PC-9 (cell line): ENCODE results near the gene PEX5. TPM values are rescaled to one million over a fixed set of nuclear protein-coding genes. Genes with fewer than 3 reads are reported as not detected.
"Not testable (repeated sequence)": the region's sequence is repeated elsewhere in the genome, so short reads cannot be mapped to it uniquely, and the experiment has no call there.

Experiments
- BruUV-seq: library from RNA; stranded (reverse); fragments of 400-500 nt; replicated peaks from 2 replicates; lab custom pipeline; 2021; lab: Mats Ljungman, UMichigan
- CTCF ChIA-PET: fragments of 300-600 bp; sonication (Branson Sonifier 250); formaldehyde crosslinking; loops from one replicate; lab custom pipeline; 2022; ENCODE audit warnings: antibody characterized with exemption; lab: Charles Lee
- POLR2A ChIA-PET: fragments of 300-600 bp; sonication (Branson Sonifier 250); formaldehyde crosslinking; loops from one replicate; lab custom pipeline; 2022; ENCODE audit warnings: antibody characterized with exemption; ENCODE audit not compliant: unreplicated experiment; lab: Charles Lee
- DNase-seq, 2 experiments: peaks; one replicate each; pipeline versions ENCODE4 v3.0.0 to v3.0.0-alpha.2; 2015 to 2022; ENCODE audit warnings: mixed read lengths in 1 of 2
- H2AFZ ChIP-seq: fragments of 200-600 bp; sonication (generic); 2 replicates; pipeline ENCODE4 v1.8.1; 2017; ENCODE audit warnings: antibody characterized with exemption
- H3F3A ChIP-seq: fragments of 200-600 bp; sonication (generic); 2 replicates; pipeline ENCODE4 v1.8.1; 2017; ENCODE audit warnings: antibody characterized with exemption, mild to moderate bottlenecking, low read depth; ENCODE audit not compliant: insufficient read depth
- H3K27ac ChIP-seq: fragments of 200-600 bp; sonication (generic); 2 replicates; pipeline ENCODE4 v1.6.1; 2016; ENCODE audit warnings: mixed run types
- H3K27me3 ChIP-seq: fragments of 200-600 bp; sonication (generic); 2 replicates; pipeline ENCODE4 v1.6.1; 2016; ENCODE audit warnings: low read depth, mixed run types; ENCODE audit not compliant: insufficient read depth
- H3K36me3 ChIP-seq: fragments of 200-600 bp; sonication (generic); 2 replicates; pipeline ENCODE4 v1.6.1; 2016; ENCODE audit warnings: low read depth, mixed run types
- H3K4me1 ChIP-seq: fragments of 200-600 bp; sonication (generic); replicated peaks from 2 replicates; pipeline ENCODE4 v1.6.1; 2016; ENCODE audit warnings: mixed run types; ENCODE audit not compliant: insufficient read depth
- H3K4me2 ChIP-seq: fragments of 200-600 bp; sonication (generic); 2 replicates; pipeline ENCODE4 v1.6.1; 2017; ENCODE audit warnings: mixed run types
- H3K4me3 ChIP-seq: fragments of 200-600 bp; sonication (generic); 2 replicates; pipeline ENCODE4 v1.6.1; 2016; ENCODE audit warnings: mixed run types
- H3K79me2 ChIP-seq: fragments of 200-600 bp; sonication (generic); 2 replicates; pipeline ENCODE4 v1.6.1; 2017; ENCODE audit warnings: low read depth, mixed run types
- H3K9me2 ChIP-seq: fragments of 200-600 bp; sonication (generic); 2 replicates; pipeline ENCODE4 v1.8.1; 2017; ENCODE audit warnings: mild to moderate bottlenecking; ENCODE audit not compliant: insufficient read depth
- H3K9me3 ChIP-seq: fragments of 200-600 bp; sonication (generic); 2 replicates; pipeline ENCODE4 v1.8.1; 2016; ENCODE audit warnings: low read depth; ENCODE audit not compliant: insufficient read depth
- H4K20me1 ChIP-seq: fragments of 200-600 bp; sonication (generic); 2 replicates; pipeline ENCODE4 v1.8.1; 2017; ENCODE audit not compliant: insufficient read depth
- EZH2 ChIP-seq: fragments of 200-600 bp; sonication (generic); IDR thresholded peaks from 2 replicates; pipeline ENCODE4 v1.8.0; 2017; ENCODE audit warnings: antibody characterized with exemption, low read depth
- intact Hi-C: fragments of 100-400 bp; cut with micrococcal nuclease; formaldehyde crosslinking; loops from one replicate; pipeline ENCODE4 v1.10.0; 2022; ENCODE audit not compliant: unreplicated experiment
- total RNA-seq: library from RNA; stranded (reverse); gene quantifications from 2 replicates; pipeline ENCODE4 v1.2.3, GENCODE V29; 2021
- TF ChIP-seq, protein P1 (sequence below): fragments of 200-600 bp; sonication (generic); conservative IDR thresholded peaks from 2 replicates; pipeline ENCODE4 v1.6.1; 2017; ENCODE audit warnings: mixed run types, antibody characterized with exemption, mild to moderate bottlenecking, moderate library complexity

PEX5 gene
- total RNA-seq, 1 experiment from 2014 or later: 62.1 TPM

DNA sequence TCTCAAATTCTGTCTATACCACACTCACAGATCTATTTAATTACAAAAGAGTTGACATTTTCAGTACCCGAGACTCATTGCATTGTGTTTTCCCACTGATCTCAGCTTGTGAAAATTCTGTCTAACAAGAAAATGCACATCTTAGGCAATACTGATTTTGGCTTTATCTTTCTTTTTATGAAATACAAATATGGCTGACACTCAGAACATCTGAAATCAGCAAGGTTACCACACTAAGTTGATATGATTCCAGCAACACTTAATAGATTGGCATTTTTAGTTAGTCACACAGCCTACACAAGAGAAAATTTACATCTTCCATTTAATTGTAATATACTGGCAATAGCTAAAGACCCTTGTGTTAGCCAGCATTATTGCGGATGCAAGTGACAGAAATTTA, 40.3 kb downstream of the PEX5 start:
- 0 out of 2 replicates have a peak, but pooled peaks cover 8% of the 10 kb centered on the region for H3K27me3 ChIP-seq
- intact Hi-C loops: no loop called here
- H3K27ac ChIP-seq: no peak overlapping the region
- no peak overlapping the region for H3K4me3 ChIP-seq
- TF ChIP-seq, protein P1, sequence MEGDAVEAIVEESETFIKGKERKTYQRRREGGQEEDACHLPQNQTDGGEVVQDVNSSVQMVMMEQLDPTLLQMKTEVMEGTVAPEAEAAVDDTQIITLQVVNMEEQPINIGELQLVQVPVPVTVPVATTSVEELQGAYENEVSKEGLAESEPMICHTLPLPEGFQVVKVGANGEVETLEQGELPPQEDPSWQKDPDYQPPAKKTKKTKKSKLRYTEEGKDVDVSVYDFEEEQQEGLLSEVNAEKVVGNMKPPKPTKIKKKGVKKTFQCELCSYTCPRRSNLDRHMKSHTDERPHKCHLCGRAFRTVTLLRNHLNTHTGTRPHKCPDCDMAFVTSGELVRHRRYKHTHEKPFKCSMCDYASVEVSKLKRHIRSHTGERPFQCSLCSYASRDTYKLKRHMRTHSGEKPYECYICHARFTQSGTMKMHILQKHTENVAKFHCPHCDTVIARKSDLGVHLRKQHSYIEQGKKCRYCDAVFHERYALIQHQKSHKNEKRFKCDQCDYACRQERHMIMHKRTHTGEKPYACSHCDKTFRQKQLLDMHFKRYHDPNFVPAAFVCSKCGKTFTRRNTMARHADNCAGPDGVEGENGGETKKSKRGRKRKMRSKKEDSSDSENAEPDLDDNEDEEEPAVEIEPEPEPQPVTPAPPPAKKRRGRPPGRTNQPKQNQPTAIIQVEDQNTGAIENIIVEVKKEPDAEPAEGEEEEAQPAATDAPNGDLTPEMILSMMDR: no peak
- no peak overlapping the region for H2AFZ ChIP-seq
- POLR2A ChIA-PET: no interaction called here
- BruUV-seq: no TSS peak
- CTCF ChIA-PET: no interaction called here
- no peaks in the 10 kb centered on the region for H3K36me3 ChIP-seq
- H3K9me3 ChIP-seq: no peaks in the 10 kb centered on the region
- DNase-seq: no peak
- no peaks in the 10 kb centered on the region for H4K20me1 ChIP-seq
- no peaks in the 10 kb centered on the region for H3K9me2 ChIP-seq
- H3K4me1 ChIP-seq: no peaks in the 10 kb centered on the region
- no peak overlapping the region for H3K4me2 ChIP-seq
- H3K79me2 ChIP-seq: no peaks in the 10 kb centered on the region
- H3F3A ChIP-seq: no peaks in the 10 kb centered on the region

DNA sequence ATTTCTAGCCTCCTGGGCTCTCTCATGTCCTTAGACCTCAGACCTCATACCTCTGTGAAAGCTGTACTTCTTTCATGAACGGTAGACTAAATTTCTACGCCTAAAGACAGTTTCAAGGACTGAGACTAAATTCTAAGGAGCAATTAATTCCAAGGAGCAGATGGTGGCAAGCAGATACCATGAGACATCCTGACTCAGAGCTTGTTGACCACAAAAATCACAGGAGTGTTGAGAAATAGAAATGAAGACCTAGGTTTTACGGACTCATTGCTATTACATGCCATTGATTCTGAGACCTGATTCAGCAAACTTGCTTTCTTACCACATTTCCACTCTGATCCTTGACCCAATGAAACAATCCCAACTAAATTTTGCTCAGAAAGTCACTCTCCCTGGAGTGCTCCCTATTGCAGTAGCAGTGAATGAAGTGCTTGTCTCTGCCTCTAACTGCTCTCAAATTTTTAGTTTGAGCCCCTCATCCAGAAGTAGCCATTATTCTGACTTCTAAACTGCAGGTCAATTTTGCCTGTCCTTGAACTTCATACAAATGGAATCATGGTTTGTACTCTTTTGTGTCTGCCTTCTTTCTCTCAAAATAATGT, 52.0 kb downstream of the PEX5 start:
- peak in 1 of 2 experiments; percentile 45 for DNase-seq
- H3F3A ChIP-seq: no peaks in the 10 kb centered on the region
- no peaks in the 10 kb centered on the region for H3K36me3 ChIP-seq
- H3K4me2 ChIP-seq: no peak overlapping the region
- ChIA-PET POLR2A (no interaction called here), CTCF (no interaction called here)
- H3K4me3 ChIP-seq: no peak overlapping the region
- no peak overlapping the region for H2AFZ ChIP-seq
- H3K9me2 ChIP-seq: no peaks in the 10 kb centered on the region
- no peak overlapping the region for H3K27ac ChIP-seq
- no peaks in the 10 kb centered on the region for H3K4me1 ChIP-seq
- H3K79me2 ChIP-seq: no peaks in the 10 kb centered on the region
- intact Hi-C loops: no loop called here
- H4K20me1 ChIP-seq: no peaks in the 10 kb centered on the region
- no peaks in the 10 kb centered on the region for H3K27me3 ChIP-seq
- BruUV-seq: no TSS peak
- no peaks in the 10 kb centered on the region for H3K9me3 ChIP-seq
- TF ChIP-seq, protein P1: no peak
- no peak for TF ChIP-seq EZH2

DNA sequence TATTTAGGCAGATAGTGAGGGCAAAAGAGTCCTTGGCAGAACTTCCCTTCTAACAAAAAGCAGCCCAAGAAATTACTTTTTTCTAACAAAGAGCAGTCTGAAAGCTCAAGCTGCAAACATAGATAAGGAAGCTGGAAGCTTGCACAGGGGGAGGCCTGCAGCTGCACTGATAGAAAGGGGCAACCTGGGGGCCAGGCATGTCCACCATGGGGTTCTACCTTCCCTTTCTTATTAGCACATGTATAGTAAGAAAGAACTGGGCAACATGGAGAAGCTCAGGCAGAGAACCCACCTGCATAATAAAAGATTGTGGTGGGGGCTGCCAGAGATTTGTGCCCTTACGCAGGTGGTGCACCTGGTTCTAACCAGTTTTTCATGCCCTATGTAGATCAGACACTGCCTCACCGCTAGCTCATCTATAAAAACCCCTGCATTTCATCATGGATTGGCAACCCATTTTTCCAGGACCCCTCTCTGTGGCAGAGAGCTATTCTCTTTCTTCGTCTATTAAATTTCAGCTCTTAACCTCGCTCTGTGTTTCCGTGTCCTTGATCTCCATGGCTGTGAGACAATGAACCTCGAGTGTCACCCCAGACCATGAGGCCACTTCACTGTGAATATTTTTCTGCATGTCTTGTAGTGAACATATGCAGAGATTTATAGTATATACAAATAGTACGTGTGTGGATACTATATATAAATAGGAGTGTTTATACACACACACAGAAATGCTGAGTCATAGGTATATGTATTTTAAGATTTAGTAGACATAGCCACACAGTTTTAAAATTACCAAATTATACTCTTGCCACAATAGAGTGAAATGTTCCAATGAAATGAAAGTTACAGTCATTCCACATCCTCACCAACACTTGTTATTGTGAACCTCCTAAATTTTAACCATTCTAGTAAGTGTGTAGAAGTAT, 53.0 kb downstream of the PEX5 start:
- no TSS peak for BruUV-seq
- H3K79me2 ChIP-seq: no peaks in the 10 kb centered on the region
- ChIA-PET CTCF (interaction anchor here (0.6 kb wide), 1 partner anchor 259 kb away, joined by 3 read pairs; no protein-coding TSS in a partner anchor), POLR2A (no interaction called here)
- DNase-seq: no peak
- H4K20me1 ChIP-seq: no peaks in the 10 kb centered on the region
- H3K9me3 ChIP-seq: no peaks in the 10 kb centered on the region
- no peak overlapping the region for H3K4me3 ChIP-seq
- no peak overlapping the region for H3K27ac ChIP-seq
- no peaks in the 10 kb centered on the region for H3F3A ChIP-seq
- H2AFZ ChIP-seq: no peak overlapping the region
- TF ChIP-seq, protein P1: no peak
- TF ChIP-seq EZH2: no peak
- no peaks in the 10 kb centered on the region for H3K36me3 ChIP-seq
- no peak overlapping the region for H3K4me2 ChIP-seq
- no peaks in the 10 kb centered on the region for H3K4me1 ChIP-seq
- intact Hi-C loops: no loop called here
- no peaks in the 10 kb centered on the region for H3K27me3 ChIP-seq
- no peaks in the 10 kb centered on the region for H3K9me2 ChIP-seq

DNA sequence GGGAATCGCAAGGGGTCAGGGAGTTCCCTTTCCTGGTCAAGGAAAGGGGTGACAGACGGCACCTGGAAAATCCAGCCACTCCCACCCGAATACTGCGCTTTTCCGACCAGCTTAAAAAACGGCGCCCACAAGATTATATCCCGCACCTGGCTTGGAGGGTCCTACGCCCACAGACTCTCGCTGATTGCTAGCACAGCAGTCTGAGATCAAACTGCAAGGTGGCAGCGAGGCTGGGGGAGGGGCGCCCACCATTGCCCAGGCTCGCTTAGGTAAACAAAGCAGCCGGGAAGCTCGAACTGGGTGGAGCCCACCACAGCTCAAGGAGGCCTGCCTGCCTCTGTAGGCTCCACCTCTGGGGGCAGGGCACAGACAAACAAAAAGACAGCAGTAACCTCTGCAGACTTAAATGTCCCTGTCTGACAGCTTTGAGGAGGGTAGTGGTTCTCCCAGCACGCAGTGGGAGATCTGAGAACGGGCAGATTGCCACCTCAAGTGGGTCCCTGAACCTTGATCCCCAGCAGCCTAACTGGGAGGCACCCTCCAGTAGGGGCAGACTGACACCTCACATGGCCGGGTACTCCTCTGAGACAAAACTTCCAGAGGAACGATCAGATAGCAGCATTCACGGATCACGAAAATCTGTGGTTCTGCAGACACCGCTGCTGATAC, 62.0 kb downstream of the PEX5 start:
- H3K9me3 ChIP-seq, H3K79me2 ChIP-seq, H3K27me3 ChIP-seq, H2AFZ ChIP-seq, CTCF ChIA-PET, H3K4me2 ChIP-seq, H3K27ac ChIP-seq, POLR2A ChIA-PET, H3K36me3 ChIP-seq, intact Hi-C loops, H3K4me1 ChIP-seq, H3F3A ChIP-seq, H3K9me2 ChIP-seq, H3K4me3 ChIP-seq, H4K20me1 ChIP-seq, BruUV-seq: not testable (repeated sequence)
- peak in 1 of 2 experiments; percentile 10 for DNase-seq
